ENCODE data around the gene TMEM178A.

Gene TMEM178A

DNA sequence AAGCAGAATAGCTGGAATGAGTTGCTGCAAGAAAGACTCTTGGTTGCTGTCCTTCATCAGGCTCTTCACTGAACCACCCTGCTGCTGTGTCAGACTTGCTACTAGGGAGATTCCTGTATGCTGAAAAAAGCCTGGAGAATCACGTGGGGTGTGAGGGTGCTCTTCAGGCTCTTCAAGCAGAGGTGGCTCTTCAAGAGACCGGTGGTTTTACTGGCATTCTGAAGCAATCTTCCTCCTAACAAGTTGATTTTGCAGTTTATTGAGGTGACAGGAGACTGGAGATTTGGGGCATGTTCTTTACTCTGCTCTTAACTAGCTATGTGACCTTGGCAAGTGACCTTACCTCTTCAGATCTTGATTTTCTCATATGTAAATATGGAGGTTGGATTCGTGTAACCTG is 14.1 kb downstream of the TMEM178A start:
- no peak for DNase-seq (ENCODE audit: low read depth)

DNA sequence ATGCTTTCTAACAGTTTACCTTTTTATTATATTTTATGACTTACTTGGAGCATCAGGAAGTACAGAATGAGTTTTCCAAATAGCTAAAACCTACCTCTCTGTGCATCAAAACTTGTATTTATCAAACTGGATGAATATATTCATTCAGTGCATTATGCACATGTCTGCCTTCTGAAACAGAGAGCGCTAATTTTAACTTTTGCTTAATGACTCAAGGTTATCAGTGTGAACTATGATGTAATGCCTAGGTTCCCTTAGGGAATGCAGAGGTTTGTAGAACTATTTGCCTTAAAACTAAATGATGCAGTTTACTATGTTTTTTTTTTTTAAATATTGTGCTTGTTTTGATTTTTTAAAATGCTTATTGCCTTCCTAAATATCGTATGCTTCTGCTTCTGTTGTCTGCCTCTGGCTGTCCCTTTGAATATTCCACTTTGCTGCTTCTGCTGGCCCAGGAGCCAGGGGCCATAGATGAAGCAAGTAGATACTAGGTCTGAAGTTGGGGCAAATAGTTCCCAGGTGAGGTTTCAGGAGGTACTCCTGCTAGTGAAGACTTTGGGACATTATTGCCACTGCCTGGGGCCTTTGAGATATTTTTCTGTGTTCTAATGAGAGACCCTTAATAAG is 16.5 kb downstream of the TMEM178A start:
- no peak for DNase-seq (ENCODE audit: low read depth)

DNA sequence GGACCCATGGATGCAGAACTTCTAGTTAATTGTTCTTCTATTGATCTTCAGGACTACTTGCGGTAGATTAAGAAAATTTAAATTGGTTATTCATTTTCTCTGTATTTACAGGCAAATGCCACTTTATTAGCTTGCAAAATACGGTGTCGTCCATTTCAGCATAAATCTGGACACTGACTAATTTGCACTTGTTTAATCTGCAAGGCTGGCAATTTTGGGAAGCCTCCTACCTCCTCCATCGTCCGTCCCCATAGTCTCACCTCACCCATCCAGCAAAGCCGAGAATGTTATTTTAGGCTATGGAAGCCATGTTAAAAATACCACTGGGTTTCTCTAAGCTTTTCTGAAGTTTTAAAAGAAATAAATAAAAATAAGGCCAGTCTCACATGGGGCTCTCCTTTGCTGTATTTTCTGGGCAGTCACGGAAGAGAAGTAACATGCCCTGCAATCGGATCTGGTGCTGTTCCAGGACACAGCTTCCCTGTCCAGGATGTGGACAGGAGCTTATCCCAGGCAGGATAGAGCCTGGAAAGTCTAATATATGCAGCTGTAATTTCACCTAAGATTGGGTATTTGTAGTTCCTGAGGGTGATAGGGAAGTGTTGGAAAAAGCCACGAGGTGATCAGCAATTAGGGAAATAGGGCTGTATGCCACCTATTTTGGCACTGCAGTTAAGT is 17.4 kb downstream of the TMEM178A start:
- no peak for DNase-seq (ENCODE audit: low read depth)

- no peak for DNase-seq (ENCODE audit: low read depth)
These were observed 18.7 kb downstream of the TMEM178A start for GRCh38 chr2:39684464-39684863.

DNA sequence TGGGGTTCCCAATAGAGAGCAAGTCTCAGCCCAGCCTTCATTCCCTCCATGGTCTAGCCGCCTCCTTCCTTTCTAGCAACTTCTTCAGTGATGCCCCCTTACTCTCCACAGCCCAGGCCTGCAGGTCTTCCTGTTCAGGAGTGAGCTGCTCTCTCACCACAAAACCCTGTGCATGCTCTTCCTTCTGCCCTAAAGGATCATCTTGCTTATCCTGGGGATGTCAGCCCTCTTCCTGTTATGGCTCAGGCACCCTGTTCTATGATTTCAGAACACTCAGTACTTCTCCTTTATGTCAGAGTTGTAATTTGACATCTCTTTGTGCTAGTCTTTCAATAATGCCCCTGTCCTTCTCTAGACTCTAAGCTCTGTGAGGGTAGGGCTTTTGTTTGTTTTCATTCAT is 19.4 kb downstream of the TMEM178A start:
- no peak for DNase-seq (ENCODE audit: low read depth)

DNA sequence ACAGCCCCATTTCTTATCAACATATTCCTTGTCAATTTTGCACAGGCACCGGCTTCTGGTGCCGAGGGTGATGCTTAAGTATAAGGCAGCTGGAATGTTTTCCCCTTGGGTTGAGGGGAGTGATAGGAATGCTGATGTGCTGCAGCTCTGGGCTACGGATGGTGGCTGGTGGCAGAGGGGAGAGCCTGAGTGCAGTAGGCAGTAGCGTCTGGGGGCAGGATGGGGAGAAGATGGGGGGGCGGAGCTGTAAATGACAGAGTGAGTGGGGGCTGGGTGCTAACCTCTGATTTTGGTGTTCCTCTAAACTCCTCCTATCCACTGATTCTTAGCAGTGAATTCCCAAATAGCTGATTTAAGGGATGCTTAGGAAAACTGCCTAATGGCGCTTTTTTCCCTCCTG is 20.7 kb downstream of the TMEM178A start:
- DNase-seq (ENCODE audit: low read depth): no peak

- DNase-seq (ENCODE audit: low read depth): no peak
These were observed 22.5 kb downstream of the TMEM178A start for GRCh38 chr2:39688181-39688580.

DNA sequence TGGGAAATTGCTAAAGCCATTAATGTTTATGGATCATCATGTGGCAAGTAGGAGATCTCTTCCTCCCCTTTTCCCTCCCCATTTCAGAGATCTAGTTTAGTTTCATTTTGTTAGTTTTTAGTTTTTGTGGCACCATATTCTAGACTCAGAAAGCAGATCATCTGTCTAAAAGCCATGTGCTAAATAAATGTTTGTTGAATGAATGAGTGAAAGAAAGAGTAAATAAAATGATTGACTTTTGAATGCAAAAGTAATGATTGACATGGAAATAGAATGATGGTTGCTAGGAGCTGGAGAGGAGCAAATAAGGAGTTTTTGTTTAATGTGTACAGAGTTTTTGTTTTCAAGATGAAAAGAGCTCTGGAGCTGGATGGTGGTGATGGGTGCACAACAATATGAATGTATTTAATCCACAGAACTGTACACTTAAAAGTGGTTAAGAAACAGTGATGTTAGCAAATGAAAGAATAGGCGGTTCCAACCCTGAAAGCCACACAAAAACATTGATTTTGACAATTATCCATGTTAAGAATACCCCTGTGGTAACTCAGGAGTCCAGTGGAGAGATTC is 23.6 kb downstream of the TMEM178A start:
- DNase-seq (ENCODE audit: low read depth): no peak

DNA sequence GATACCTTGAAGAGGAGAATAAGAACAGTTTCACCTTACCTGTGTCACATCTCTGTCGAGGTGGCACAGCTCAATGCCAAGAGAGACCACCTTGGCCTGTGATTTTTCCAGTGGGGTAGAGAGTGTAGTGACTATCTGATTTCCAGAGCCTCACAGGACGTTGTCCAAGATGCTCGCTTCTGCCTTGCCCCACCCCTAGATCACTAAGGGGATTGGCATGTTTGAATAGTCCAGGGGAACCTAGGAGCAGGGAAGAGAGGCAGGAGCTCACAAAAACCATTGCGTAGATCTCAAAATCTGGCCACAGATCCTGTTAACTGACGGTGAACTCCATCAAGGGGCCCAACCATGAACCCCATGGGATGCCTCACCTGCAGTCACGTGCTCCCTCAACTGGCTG is 24.2 kb downstream of the TMEM178A start:
- no peak for DNase-seq (ENCODE audit: low read depth)

DNA sequence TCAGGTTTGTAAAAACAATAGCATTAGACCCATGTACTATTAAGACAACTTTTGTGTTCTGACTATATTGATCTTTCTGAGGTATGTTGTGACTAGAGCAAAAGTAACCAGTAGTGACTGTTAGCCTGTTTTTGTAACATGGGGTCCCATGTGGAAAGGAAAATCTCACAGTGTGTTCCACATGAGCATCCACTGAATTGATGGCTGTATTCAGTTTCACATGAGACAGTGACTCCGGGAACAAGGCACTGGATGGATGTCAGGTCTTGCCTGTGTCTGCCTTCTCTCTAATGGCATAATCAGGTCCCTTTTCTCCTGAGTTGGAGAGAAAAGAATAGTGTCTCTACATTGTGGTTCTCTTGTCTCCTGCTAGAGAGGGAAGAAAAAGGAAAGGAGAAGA is 27.5 kb downstream of the TMEM178A start:
- DNase-seq (ENCODE audit: low read depth): no peak

DNA sequence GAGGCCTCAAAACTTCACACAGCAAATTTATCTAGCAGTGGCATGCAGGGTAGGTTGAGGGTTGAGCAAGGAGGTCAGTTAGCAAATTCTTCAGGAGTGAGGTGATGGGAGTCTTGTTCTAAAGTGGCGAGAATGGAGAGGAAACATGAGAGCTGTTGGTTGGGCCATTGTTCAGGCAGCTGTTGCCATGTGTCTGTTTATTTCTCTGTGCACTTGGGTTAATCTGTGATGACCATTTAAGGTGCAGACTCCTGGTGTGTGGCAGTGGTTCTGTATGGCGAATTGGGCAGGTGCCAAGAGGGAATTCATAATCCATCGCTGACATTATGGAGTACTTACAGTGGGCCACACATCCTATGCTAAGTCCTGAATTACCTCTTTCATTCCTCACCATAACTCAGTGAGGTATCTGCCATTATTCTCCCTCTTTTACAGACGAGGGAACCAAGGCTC is 30.4 kb downstream of the TMEM178A start:
- no peak for DNase-seq (ENCODE audit: low read depth)

GRCh38 chr2:39696838-39697237 is 31.1 kb downstream of the TMEM178A start:
- DNase-seq (ENCODE audit: low read depth): no peak

- DNase-seq (ENCODE audit: low read depth): no peak
These were observed 31.7 kb downstream of the TMEM178A start for GRCh38 chr2:39697454-39697853.

DNA sequence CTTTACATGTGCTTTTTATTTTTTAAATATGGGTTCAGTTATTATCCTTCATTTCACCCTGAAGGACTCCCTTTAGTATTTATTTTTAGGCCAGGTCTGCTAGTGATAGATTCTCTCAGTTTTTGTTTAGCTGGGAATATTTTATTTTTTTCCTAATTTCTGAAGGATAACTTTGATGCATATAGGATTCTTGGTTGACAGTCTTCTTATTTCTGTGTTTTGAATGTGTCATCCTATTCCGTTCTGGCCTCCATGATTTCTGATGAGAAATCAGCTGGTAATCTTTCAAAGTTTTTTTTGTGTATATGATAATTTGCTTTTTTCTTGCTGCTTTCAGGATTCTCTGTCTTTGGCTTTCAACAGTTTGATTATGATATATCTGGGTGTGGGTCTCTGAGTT is 35.4 kb downstream of the TMEM178A start:
- DNase-seq (ENCODE audit: low read depth): no peak

- DNase-seq (ENCODE audit: low read depth): no peak
These were observed 37.6 kb downstream of the TMEM178A start for GRCh38 chr2:39703181-39703872.

- no peak for DNase-seq (ENCODE audit: low read depth)
These were observed 38.8 kb downstream of the TMEM178A start for GRCh38 chr2:39704540-39704939.

DNA sequence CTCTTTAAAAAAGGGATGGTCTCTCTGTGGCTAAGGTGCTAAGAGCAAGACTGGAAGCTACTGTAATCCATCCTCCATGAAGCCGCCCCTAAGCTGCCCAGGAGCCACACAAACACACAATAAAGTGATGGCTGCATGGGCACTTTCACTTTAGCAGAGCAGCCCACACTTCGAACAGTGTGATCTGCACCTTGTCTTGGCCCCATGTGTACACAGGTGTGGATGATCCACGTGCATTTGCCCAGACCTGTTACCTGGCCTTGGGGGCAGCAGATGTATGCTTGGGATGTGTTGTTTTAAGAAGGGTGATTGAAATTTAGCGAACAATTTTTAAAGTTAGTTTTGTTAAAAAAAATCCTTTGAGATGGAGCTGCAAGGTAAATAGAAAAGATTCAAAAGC is 39.9 kb downstream of the TMEM178A start:
- no peak for DNase-seq (ENCODE audit: low read depth)

DNA sequence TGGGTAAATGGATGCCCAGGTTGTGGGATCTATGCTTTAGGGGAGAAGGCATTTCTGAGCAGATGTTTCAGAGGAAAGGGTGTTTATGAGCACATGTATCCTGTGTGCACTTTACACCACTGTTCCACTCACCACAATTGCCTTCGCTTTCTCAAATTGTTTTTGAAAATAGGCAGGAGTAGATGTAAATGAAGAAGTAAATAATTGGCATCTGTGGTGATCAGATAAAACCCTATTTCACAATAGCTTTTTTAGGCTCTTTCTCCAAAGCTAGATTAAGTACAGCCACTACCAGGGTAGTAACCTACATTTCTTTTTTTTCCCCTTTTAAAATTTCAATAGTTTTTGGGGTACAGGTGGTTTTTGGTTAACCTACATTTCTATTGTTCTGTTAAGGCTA is 40.6 kb downstream of the TMEM178A start:
- DNase-seq (ENCODE audit: low read depth): no peak

- no peak for DNase-seq (ENCODE audit: low read depth)
These were observed 41.2 kb downstream of the TMEM178A start for GRCh38 chr2:39706945-39707344.

GRCh38 chr2:39708003-39708402 is 42.3 kb downstream of the TMEM178A start:
- DNase-seq (ENCODE audit: low read depth): no peak

DNA sequence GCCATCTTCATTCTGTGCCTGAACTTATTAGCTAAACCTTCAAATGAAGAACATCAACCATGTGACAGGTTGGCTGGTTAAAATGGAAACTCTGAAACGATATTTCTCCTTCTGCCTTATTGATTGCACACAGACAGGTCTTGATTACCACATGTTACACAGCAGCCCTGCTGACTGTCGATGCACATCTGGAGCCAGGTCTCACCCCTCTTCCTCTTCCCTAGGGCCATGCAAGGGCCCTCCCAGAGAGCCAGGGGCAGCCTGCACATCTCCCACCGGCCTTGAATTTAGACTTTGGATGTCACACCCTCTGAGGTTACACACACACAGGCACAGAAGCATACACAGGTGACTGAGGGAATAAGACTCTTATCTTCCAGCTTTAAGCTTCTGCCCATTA is 45.1 kb downstream of the TMEM178A start:
- DNase-seq (ENCODE audit: low read depth): no peak

GRCh38 chr2:39712953-39713352 is 47.2 kb downstream of the TMEM178A start:
- DNase-seq (ENCODE audit: low read depth): no peak

- no peak for DNase-seq (ENCODE audit: low read depth)
These were observed 49.4 kb downstream of the TMEM178A start for GRCh38 chr2:39715095-39715494.

Measured in stimulated activated CD8-positive, alpha-beta memory T cell treated with anti-CD3 and anti-CD28 coated beads, Interleukin-15, amount 100 ng/mL, for 1 hour (primary cell).